Measurements from ENCODE around the gene GUCY2D.

The GUCY2D gene

GRCh38 chr17:8055851-8056231 lies 53.4 kb downstream of the GUCY2D start:
- Histone ChIP-seq H3K4me3 (ENCODE audit: low read depth, low read length) (no peak overlapping the region), H3K36me3 (no peaks in the 10 kb centered on the region), H3K27me3 (ENCODE audit: insufficient read depth, low read depth, severe bottlenecking) (no peaks in the 10 kb centered on the region), H3K9me3 (ENCODE audit: severe bottlenecking) (no peaks in the 10 kb centered on the region), H3K27ac (no peak overlapping the region)
- no peak for TF ChIP-seq CTCF (IDR thresholded peaks at IDR 0.05; ENCODE audit: low read depth, low read length)
- DNase-seq: no peak

GRCh38 chr17:8056232-8056975 lies 54.0 kb downstream of the GUCY2D start:
- peak; percentile 34 for DNase-seq
- H3K27ac ChIP-seq: no peak overlapping the region
- no peaks in the 10 kb centered on the region for H3K27me3 ChIP-seq (ENCODE audit: insufficient read depth, low read depth, severe bottlenecking)
- no peak for TF ChIP-seq CTCF (IDR thresholded peaks at IDR 0.05; ENCODE audit: low read depth, low read length)
- H3K9me3 ChIP-seq (ENCODE audit: severe bottlenecking): no peaks in the 10 kb centered on the region
- no peaks in the 10 kb centered on the region for H3K36me3 ChIP-seq
- H3K4me3 ChIP-seq (ENCODE audit: low read depth, low read length): peak overlapping the region; percentile 15; the same call in 1 of the 2 replicates

GRCh38 chr17:8056976-8057625 lies 54.7 kb downstream of the GUCY2D start:
- no peak for DNase-seq
- TF ChIP-seq CTCF (IDR thresholded peaks at IDR 0.05; ENCODE audit: low read depth, low read length): no peak
- peak overlapping the region; percentile 15 for H3K4me3 ChIP-seq (ENCODE audit: low read depth, low read length)

GRCh38 chr17:8057691-8058114 lies 55.3 kb downstream of the GUCY2D start:
- peak; percentile 79 for TF ChIP-seq CTCF (IDR thresholded peaks at IDR 0.05; ENCODE audit: low read depth, low read length)
- DNase-seq: peak; percentile 73
- H3K27ac ChIP-seq: no peak overlapping the region
- H3K27me3 ChIP-seq (ENCODE audit: insufficient read depth, low read depth, severe bottlenecking): no peaks in the 10 kb centered on the region
- H3K9me3 ChIP-seq (ENCODE audit: severe bottlenecking): no peaks in the 10 kb centered on the region
- H3K4me3 ChIP-seq (ENCODE audit: low read depth, low read length): peak overlapping the region; percentile 33
- no peaks in the 10 kb centered on the region for H3K36me3 ChIP-seq

More at GRCh38 chr17:8056976-8057625, 54.7 kb downstream of the GUCY2D start:
- no peaks in the 10 kb centered on the region for H3K9me3 ChIP-seq (ENCODE audit: severe bottlenecking)
- no peaks in the 10 kb centered on the region for H3K27me3 ChIP-seq (ENCODE audit: insufficient read depth, low read depth, severe bottlenecking)
- H3K27ac ChIP-seq: no peak overlapping the region
- no peaks in the 10 kb centered on the region for H3K36me3 ChIP-seq

GRCh38 chr17:8059131-8059530 lies 56.7 kb downstream of the GUCY2D start:
- H3K27ac ChIP-seq: no peak overlapping the region
- no peaks in the 10 kb centered on the region for H3K9me3 ChIP-seq (ENCODE audit: severe bottlenecking)
- no peak overlapping the region for H3K4me3 ChIP-seq (ENCODE audit: low read depth, low read length)
- no peaks in the 10 kb centered on the region for H3K36me3 ChIP-seq
- DNase-seq: no peak
- TF ChIP-seq CTCF (IDR thresholded peaks at IDR 0.05; ENCODE audit: low read depth, low read length): no peak
- no peaks in the 10 kb centered on the region for H3K27me3 ChIP-seq (ENCODE audit: insufficient read depth, low read depth, severe bottlenecking)
